ENCODE measurements around the gene SRP68.

GRCh38 chr17:76088868-76089576 is 16.7 kb upstream of the SRP68 start:
- TF ChIP-seq CTCF (IDR thresholded peaks at IDR 0.05) (no peak), POLR2A (IDR thresholded peaks at IDR 0.05) (no peak), POLR2AphosphoS5 (IDR thresholded peaks at IDR 0.05) (no peak), EP300 (IDR thresholded peaks at IDR 0.05) (no peak)

Data from suprapubic skin (tissue), 4 donors.